SK-N-SH treated with all-trans-retinoic acid at 6 μM for 48 hours (cell line): ENCODE measurements around the gene PTPRO.
A peak's percentile ranks its signal among the peaks of the same experiment; 100 is the strongest.

Experiments
- ATAC-seq: fragments of 200-7000 bp; cut with Tn5 transposase; 3 replicates; pipeline ENCODE4 v1.9.1; 2020; ENCODE audit warnings: mild to moderate bottlenecking, moderate library complexity
- ARNTL ChIP-seq: fragments of 450-650 bp; formaldehyde crosslinking; IDR thresholded peaks from 2 replicates; pipeline ENCODE4 v1.5.0; 2020; ENCODE audit warnings: low read depth, mild to moderate bottlenecking, moderate library complexity, borderline replicate concordance
- BACH2 ChIP-seq: fragments of 250-450 bp; sonication (Bioruptor Pico); IDR thresholded peaks from 2 replicates; pipeline ENCODE4 v1.9.0; 2021; ENCODE audit warnings: mild to moderate bottlenecking, borderline replicate concordance
- CREB5 ChIP-seq: fragments of 250-450 bp; sonication (Bioruptor Pico); IDR thresholded peaks from 2 replicates; pipeline ENCODE4 v1.5.1; 2020; ENCODE audit warnings: low read depth, mild to moderate bottlenecking, moderate library complexity
- CSRNP3 ChIP-seq: fragments of 250-450 bp; sonication (Bioruptor Pico); IDR thresholded peaks from 2 replicates; pipeline ENCODE4 v1.5.1; 2021; ENCODE audit warnings: mild to moderate bottlenecking, moderate library complexity
- ESRRG ChIP-seq: fragments of 250-450 bp; sonication (Bioruptor Pico); IDR thresholded peaks from 2 replicates; pipeline ENCODE4 v1.6.1; 2021; ENCODE audit warnings: mild to moderate bottlenecking
- ISL1 ChIP-seq: fragments of 250-450 bp; sonication (Bioruptor Pico); IDR thresholded peaks from 2 replicates; pipeline ENCODE4 v2.1.2; 2022; ENCODE audit warnings: mild to moderate bottlenecking, moderate library complexity
- OSR1 ChIP-seq: fragments of 250-450 bp; sonication (Bioruptor Pico); IDR thresholded peaks from 2 replicates; pipeline ENCODE4 v1.8.0; 2022; ENCODE audit warnings: moderate library complexity, mild to moderate bottlenecking, inconsistent platforms
- PATZ1 ChIP-seq: fragments of 250-450 bp; sonication (Bioruptor Pico); IDR thresholded peaks from 2 replicates; pipeline ENCODE4 v1.8.0; 2020; ENCODE audit warnings: mild to moderate bottlenecking, moderate library complexity, borderline replicate concordance
- POU6F1 ChIP-seq: fragments of 250-450 bp; sonication (Bioruptor Pico); IDR thresholded peaks from 2 replicates; pipeline ENCODE4 v1.8.0; 2021; ENCODE audit warnings: low read depth, mild to moderate bottlenecking, moderate library complexity, borderline replicate concordance
- PPARA ChIP-seq: fragments of 250-450 bp; sonication (Bioruptor Pico); IDR thresholded peaks from 2 replicates; pipeline ENCODE4 v1.5.0; 2020; ENCODE audit warnings: mild to moderate bottlenecking, borderline replicate concordance
- RARB ChIP-seq: fragments of 250-450 bp; sonication (Bioruptor Pico); IDR thresholded peaks from 2 replicates; pipeline ENCODE4 v1.8.0; 2021; ENCODE audit warnings: mild to moderate bottlenecking, moderate library complexity
- SNAI2 ChIP-seq: fragments of 250-450 bp; sonication (Bioruptor Pico); IDR thresholded peaks from 2 replicates; pipeline ENCODE4 v1.5.0; 2020; ENCODE audit warnings: mild to moderate bottlenecking, moderate library complexity
- TCF4 ChIP-seq: fragments of 250-450 bp; sonication (Bioruptor Pico); IDR thresholded peaks from 2 replicates; pipeline ENCODE4 v1.8.0; 2021; ENCODE audit warnings: mild to moderate bottlenecking, moderate library complexity, borderline replicate concordance
- TOX ChIP-seq: fragments of 250-450 bp; sonication (Bioruptor Pico); IDR thresholded peaks from 2 replicates; pipeline ENCODE4 v1.8.0; 2021; ENCODE audit warnings: mild to moderate bottlenecking, moderate library complexity, borderline replicate concordance
- TSHZ2 ChIP-seq: fragments of 250-450 bp; sonication (Bioruptor Pico); IDR thresholded peaks from 2 replicates; pipeline ENCODE4 v1.5.0; 2020; ENCODE audit warnings: mild to moderate bottlenecking, moderate library complexity
- ZC3H10 ChIP-seq: fragments of 250-450 bp; sonication (Bioruptor Pico); IDR thresholded peaks from 2 replicates; pipeline ENCODE4 v1.5.1; 2021; ENCODE audit warnings: mild to moderate bottlenecking, moderate library complexity
- ZFP3 ChIP-seq: fragments of 250-450 bp; sonication (Bioruptor Pico); IDR thresholded peaks from 2 replicates; pipeline ENCODE4 v1.5.0; 2020; ENCODE audit warnings: mild to moderate bottlenecking, moderate library complexity
- ZFP30 ChIP-seq: fragments of 450-650 bp; formaldehyde crosslinking; IDR thresholded peaks from 2 replicates; pipeline ENCODE4 v1.5.0; 2022; ENCODE audit warnings: mild to moderate bottlenecking, moderate library complexity
- ZNF565 ChIP-seq: fragments of 450-650 bp; formaldehyde crosslinking; conservative IDR thresholded peaks from 2 replicates; pipeline ENCODE4 v1.5.0; 2020; ENCODE audit warnings: low read depth, mild to moderate bottlenecking, moderate library complexity
- ZNF70 ChIP-seq: fragments of 450-650 bp; formaldehyde crosslinking; IDR thresholded peaks from 2 replicates; pipeline ENCODE4 v1.5.0; 2020; ENCODE audit warnings: mild to moderate bottlenecking, moderate library complexity
- ZNF8 ChIP-seq: fragments of 450-650 bp; formaldehyde crosslinking; IDR thresholded peaks from 2 replicates; pipeline ENCODE4 v1.5.0; 2020; ENCODE audit warnings: mild to moderate bottlenecking, moderate library complexity

PTPRO gene

GRCh38 chr12:15555446-15555845 lies 233.1 kb downstream of the PTPRO start:
- ATAC-seq: peak; percentile 38; the same call in 1 of the 3 replicates
- TF ChIP-seq ZC3H10: no peak

- ATAC-seq: peak; percentile 60
- TF ChIP-seq CSRNP3 (CRISPR knock-in tag): no peak
- TF ChIP-seq ISL1: peak; percentile 26; the same call in 1 of the 2 replicates
- TF ChIP-seq PPARA (CRISPR knock-in tag): no peak
- TF ChIP-seq, all 23 proteins: peak for 1
Measured at GRCh38 chr12:15556411-15557102, 234.2 kb downstream of the PTPRO start.

GRCh38 chr12:15558915-15559528 lies 236.7 kb downstream of the PTPRO start:
- no peak for TF ChIP-seq ZNF565 (CRISPR knock-in tag)
- TF ChIP-seq POU6F1: no peak
- TF ChIP-seq BACH2 (CRISPR knock-in tag): no peak
- no peak for TF ChIP-seq ZNF70
- no peak for TF ChIP-seq ZFP30 (CRISPR knock-in tag)
- TF ChIP-seq ZNF8 (CRISPR knock-in tag): no peak
- no peak for TF ChIP-seq TOX (CRISPR knock-in tag)
- TF ChIP-seq TSHZ2 (CRISPR knock-in tag): no peak
- TF ChIP-seq ESRRG (CRISPR knock-in tag): no peak
- TF ChIP-seq SNAI2 (CRISPR knock-in tag): no peak
- no peak for TF ChIP-seq ISL1
- no peak for TF ChIP-seq OSR1 (CRISPR knock-in tag)
- peak; percentile 53 for ATAC-seq

- TF ChIP-seq TOX (CRISPR knock-in tag) (no peak), ARNTL (CRISPR knock-in tag) (no peak), ISL1 (no peak), ZNF8 (CRISPR knock-in tag) (no peak), TCF4 (CRISPR knock-in tag) (no peak), RARB (CRISPR knock-in tag) (no peak), ZNF70 (no peak), OSR1 (CRISPR knock-in tag) (no peak), POU6F1 (no peak), CREB5 (CRISPR knock-in tag) (no peak), ZC3H10 (no peak), CSRNP3 (CRISPR knock-in tag) (no peak), PATZ1 (CRISPR knock-in tag) (no peak), ZFP30 (CRISPR knock-in tag) (no peak), ESRRG (CRISPR knock-in tag) (no peak), PPARA (CRISPR knock-in tag) (no peak), ZFP3 (CRISPR knock-in tag) (no peak), BACH2 (CRISPR knock-in tag) (no peak)
- ATAC-seq: no peak
Measured at GRCh38 chr12:15561396-15561795, 239.1 kb downstream of the PTPRO start.
